Measurements from ENCODE around the gene PAIP2B. TPM values are rescaled to one million over a fixed set of nuclear protein-coding genes. Genes with fewer than 3 reads are reported as not detected.

Gene PAIP2B
- total RNA-seq, 1 experiment from 2014 or later, result 5.9 TPM

DNA sequence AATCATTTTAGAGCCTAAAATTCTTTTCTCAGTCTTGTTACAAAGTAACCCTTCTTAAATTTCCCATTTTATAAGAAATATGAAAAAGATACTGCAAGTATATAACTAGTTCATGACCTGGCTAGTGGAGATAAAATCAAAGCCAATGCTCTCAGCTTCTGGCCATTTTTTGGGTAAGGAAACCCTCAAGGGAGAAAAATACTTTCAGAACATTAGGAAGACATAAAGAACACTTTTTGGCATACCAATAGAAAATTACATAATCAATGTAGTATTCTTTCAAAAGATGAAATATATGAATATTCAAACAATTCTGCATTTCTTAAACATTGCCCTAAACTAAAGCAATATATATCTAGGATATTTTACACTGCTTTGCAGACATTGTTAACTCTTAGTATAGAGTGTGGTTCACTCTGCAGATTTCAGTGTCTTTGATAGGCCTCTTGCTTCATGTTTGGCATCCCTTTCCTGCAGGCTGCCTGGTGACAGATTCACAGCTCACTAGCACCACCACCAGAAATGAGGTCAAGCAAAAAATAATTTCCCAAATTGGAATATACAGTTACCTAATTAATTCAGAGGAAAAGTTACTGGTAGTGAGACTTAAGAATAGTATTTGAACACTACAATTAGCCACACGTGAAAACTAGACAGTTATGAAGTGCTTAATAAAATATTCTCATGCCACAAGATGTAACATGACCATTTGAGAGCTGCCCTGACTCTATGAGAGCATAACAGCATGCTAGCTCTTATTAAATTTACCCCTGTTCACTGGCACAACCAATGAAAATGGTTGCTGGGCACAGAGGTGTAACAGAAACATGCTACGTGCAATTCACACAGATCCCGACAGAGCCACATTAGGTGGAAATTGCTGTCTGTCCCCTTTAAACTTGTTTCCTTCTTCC lies 36.0 kb downstream of the PAIP2B start:
- Histone ChIP-seq H4K20me1 (ENCODE audit: insufficient read depth) (no peaks in the 10 kb centered on the region), H3K79me2 (ENCODE audit: insufficient read depth, low read length) (no peaks in the 10 kb centered on the region), H3K9ac (ENCODE audit: low read length) (no peak overlapping the region), H3K4me3 (replicated peaks in 1 of 2; ENCODE audit: low read depth in 1 of 2, low read length in 2 of 2) (no peak overlapping the region), H3K27me3 (ENCODE audit: insufficient read depth, low read length) (no peaks in the 10 kb centered on the region), H2AFZ (ENCODE audit: low read depth, low read length, poor library complexity, severe bottlenecking) (no peak overlapping the region), H3K36me3 (ENCODE audit: control insufficient read depth in 1 of 2, insufficient read depth in 2 of 2, low read length in 2 of 2) (no peaks in the 10 kb centered on the region), H3K4me2 (ENCODE audit: low read length) (no peak overlapping the region), H3K9me2 (ENCODE audit: insufficient read depth) (no peaks in the 10 kb centered on the region), H3K4me1 (ENCODE audit: control insufficient read depth in 1 of 2, insufficient read depth in 2 of 2, low read length in 2 of 2) (no peaks in the 10 kb centered on the region), H3K27ac (ENCODE audit: low read depth, low read length) (no peak overlapping the region), H3K9me3 (ENCODE audit: control insufficient read depth in 1 of 2, insufficient read depth in 1 of 2, low read depth in 1 of 2, low read length in 2 of 2) (no peaks in the 10 kb centered on the region)
- BruUV-seq (replicated peaks), result no TSS peak
- intact Hi-C loops (cut with micrococcal nuclease), result no loop called here
- peak; percentile 3 for DNase-seq (ENCODE audit: low read depth, low spot score)
- ChIA-PET RAD21 (ENCODE audit: low non-redundant PET in 1 of 2, low total read pairs in 2 of 2, uncharacterized antibody in 2 of 2, unreplicated experiment in 2 of 2) (no interaction called here), CTCF (interaction anchor here (1.0 kb wide), 2 partner anchors 36 to 91 kb away, joined by 3 to 5 read pairs; partner anchors contain the start of gene PAIP2B), POLR2A (no interaction called here)
- TF ChIP-seq SP1 (IDR thresholded peaks at IDR 0.05; ENCODE audit: low read depth) (no peak), ZNF274 (IDR thresholded peaks at IDR 0.05; ENCODE audit: low read depth, low read length) (no peak), CBX3 (IDR thresholded peaks at IDR 0.05; ENCODE audit: low read depth) (no peak), RAD21 (IDR thresholded peaks at IDR 0.05; ENCODE audit: low read depth) (peak; percentile 50), CTCF (IDR thresholded peaks at IDR 0.05 in 2 of 3, conservative IDR thresholded peaks at IDR 0.05 in 1 of 3; ENCODE audit: borderline replicate concordance in 1 of 3, insufficient read depth in 1 of 3, low read depth in 2 of 3, low read length in 2 of 3) (peak; percentile 35 to 53 (median 35); a peak in 4 of 6 replicates), JUND (IDR thresholded peaks at IDR 0.05) (no peak), TCF7L2 (IDR thresholded peaks at IDR 0.05; ENCODE audit: borderline replicate concordance, extremely low read depth, insufficient read depth, insufficient read length) (no peak)
- peak; percentile 78 for ATAC-seq
